GM19035 (cell line): ENCODE data around the gene CEP68.
A peak's percentile ranks its signal among the peaks of the same experiment; 100 is the strongest.
"Not testable (repeated sequence)": the region's sequence is repeated elsewhere in the genome, so short reads cannot be mapped to it uniquely, and the experiment has no call there.

Experiments used
- ATAC-seq: cut with Tn5 transposase; IDR thresholded peaks from one replicate; pipeline ENCODE4 v1.9.1; 2021; ENCODE audit not compliant: unreplicated experiment

CEP68 gene, protein sequence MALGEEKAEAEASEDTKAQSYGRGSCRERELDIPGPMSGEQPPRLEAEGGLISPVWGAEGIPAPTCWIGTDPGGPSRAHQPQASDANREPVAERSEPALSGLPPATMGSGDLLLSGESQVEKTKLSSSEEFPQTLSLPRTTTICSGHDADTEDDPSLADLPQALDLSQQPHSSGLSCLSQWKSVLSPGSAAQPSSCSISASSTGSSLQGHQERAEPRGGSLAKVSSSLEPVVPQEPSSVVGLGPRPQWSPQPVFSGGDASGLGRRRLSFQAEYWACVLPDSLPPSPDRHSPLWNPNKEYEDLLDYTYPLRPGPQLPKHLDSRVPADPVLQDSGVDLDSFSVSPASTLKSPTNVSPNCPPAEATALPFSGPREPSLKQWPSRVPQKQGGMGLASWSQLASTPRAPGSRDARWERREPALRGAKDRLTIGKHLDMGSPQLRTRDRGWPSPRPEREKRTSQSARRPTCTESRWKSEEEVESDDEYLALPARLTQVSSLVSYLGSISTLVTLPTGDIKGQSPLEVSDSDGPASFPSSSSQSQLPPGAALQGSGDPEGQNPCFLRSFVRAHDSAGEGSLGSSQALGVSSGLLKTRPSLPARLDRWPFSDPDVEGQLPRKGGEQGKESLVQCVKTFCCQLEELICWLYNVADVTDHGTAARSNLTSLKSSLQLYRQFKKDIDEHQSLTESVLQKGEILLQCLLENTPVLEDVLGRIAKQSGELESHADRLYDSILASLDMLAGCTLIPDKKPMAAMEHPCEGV

DNA sequence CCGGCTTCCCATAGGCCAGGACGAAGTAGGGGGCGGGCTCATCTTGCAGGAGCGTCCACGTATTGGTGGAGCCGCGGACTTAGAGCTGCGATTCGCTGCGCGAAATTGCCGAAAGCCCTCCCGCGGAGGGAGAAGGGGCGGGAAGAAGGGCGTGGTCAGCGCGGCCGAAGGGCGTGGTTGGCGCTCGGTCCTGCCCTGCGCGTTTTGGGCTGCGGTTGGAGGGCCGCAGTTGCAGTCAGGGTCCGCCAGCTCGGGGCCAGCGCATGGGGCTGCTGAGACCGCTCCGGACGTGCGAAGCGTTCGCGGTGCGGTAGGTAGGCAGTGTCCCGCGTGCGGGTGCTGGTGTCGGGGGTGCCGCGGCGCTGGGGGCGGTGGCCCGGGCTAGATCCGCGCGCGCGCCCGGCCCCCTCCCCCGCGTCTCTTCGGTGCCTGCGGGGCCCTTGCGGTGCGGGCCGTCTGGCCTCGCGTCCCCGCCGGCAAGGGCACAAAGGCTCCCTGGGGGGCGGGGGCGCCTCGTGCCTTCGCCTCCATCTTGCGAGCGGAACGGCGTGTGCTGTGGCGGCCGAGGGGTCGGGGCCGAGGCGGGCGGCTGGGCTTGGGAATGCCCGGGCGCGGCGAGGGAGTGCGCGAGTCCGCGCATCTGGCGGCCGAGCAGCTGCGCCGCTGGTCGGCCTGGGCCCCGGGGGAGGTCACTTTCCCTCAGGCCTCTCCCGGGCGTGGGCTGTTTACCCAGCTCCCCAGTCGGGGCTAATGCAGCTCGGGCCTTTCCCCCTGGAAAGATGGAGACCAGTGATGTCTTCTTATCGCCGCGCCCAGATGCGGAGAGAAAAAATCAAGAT is at the start of gene CEP68:
Gene CEP68 (plus strand): TSS at position 202 of the 839 bp plus-strand sequence. CDS start 13,029 bp downstream, outside the sequence.
- peak; percentile 88 for ATAC-seq

DNA sequence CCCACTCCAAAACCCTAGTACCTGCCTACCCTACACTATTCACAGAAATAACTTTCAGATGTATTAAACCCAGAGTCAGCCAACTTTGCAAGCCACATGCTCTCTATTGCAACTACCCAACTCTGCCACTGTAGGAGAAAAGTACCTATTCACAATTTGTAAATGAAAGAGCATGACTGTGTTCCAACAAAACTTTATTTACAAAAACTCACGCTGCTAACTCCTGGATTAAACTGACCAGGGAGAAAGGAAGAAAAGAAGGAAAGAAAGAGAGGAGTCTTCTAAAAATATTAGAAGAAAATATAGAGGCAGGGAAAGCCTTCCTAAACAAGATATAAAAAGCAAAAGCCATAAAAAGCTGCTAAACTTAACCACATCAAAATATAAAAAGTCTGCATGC is 42.4 kb upstream of the CEP68 start:
- no peak for ATAC-seq

DNA sequence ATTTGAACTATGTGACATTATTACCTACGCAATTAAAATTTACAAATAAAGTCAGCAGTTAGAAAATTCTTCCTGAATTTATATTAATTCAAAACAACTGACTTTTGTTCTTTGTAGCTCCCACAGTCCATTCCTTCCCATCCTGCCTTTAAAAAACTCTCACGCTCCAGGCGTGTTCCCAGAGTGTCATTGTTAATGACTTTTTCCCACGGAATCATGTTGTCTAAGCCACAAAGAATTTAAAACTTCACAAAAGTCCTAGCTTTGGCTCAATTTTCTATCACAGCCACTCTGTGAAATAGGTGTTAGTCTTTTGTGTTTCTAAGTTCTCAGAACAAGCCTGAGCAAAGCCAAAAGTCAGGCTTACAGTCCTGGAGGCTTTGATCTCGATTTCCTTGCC is 40.5 kb upstream of the CEP68 start:
- no peak for ATAC-seq

DNA sequence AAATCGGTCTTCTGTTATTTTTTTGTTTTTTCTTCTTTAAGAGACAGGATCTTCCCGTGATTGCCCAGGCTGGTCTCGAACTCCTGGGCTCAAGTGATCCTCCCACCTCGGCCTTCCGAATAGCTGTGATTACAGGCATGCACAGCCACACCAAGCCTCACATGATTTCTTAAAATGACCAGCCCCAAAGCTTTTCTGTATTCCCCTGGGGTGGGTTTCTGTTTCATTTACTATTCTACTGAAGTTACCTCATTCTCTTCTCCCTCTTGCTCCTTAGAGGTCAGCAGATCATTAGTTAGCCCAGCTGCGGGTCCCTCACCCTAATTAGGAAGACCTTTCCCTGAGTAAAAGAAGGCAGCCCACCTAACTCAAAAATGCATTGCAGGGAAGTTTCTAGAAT is 39.4 kb upstream of the CEP68 start:
- no peak for ATAC-seq

DNA sequence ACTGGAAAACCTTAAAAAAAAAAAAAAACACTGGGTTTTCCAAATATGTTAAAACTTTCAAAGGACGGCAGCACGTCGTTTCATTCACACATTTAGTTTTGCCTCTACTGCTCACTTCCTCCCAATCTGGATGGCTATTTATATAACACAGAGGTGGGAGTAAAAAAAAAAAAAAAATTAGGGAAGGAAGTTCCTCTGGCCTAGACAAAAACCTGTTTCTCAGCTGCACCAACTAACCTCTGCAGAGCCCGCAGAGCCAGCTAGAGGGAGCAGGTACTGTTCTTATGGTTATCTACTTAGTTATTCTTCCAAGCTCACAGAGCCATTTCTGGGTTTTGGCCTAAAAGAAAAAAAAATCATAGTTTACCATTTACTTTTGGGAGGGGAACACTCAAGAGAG is 38.9 kb upstream of the CEP68 start:
- no peak for ATAC-seq

DNA sequence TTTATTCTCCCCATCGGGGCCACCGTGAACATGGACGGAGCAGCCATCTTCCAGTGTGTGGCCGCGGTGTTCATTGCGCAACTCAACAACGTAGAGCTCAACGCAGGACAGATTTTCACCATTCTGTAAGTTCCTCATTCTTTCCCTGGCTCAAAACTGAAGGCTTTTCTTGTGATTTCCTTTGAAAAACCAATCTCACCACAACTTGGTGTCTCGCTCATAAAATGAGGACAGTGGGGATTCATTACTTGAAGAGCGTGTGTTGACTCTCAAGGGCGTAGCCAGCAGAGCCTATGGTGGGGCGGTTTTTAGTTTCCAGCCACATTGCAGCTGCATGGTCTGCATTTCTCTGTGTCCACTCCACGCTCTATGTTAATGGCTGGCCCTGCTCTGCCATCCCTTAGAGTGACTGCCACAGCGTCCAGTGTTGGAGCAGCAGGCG is 38.1 kb upstream of the CEP68 start:
- ATAC-seq: no peak

DNA sequence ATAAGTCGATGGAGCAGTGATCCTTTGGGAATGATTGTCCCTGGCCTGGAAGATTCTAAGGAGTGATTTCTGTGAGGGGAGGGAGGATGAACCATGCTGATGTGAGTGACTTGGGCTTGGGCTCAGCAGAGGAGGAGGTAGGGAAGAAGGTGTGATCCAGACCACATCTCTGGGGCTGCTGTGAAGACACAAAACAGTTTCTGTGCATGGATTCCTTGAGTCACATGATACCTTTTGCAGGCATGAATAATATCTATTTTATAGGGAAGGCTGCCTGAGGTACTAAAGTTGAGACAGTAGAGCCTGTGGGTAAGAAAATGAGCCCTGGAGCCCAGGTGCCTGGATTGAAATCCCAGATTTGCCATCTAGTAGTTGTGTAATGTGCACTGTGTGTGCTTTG is 37.2 kb upstream of the CEP68 start:
- ATAC-seq: no peak

DNA sequence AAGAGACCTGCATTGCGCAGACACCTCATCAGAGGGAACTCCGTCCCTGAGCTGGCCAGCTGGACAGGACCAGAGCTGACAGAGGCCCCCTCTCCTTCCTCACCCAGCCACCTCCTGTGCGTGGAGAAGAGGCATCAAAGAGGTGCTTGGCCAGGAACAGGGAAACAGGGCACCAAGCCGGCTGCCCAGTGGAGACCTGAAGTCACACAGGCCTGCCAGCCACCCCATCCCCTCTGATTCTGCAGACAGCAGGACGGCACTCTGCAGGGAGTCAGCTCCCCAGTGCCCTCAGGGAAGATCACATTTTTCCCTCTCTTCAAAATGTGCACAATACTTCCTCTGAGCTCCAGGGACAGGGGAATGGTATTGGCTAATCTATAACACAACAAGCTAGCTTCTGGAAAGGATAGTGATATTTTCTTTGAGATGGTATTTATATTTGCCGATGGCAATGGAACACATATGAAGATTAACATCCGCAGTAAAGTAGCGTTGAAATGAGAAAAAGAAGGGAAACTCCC is 36.5 kb upstream of the CEP68 start:
- ATAC-seq: no peak

DNA sequence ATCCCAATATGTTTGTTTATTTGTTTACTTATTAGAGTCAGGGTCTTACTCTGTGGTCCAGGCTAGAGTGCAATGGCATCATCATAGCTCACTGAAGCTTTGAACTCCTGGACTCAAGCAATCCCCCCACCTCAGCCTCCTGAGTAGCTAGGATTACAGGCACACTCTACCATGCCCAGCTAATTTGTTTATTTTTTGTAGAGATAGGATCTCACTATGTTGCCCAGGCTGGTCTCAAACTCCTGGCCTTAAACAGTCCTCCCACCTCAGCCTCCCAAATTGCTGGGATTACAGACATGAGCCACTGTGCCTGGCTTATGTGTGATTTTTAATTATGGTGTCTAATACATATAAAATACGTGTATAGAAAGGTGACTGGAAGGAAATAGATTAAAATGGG is 36.0 kb upstream of the CEP68 start:
- not testable (repeated sequence) for ATAC-seq

DNA sequence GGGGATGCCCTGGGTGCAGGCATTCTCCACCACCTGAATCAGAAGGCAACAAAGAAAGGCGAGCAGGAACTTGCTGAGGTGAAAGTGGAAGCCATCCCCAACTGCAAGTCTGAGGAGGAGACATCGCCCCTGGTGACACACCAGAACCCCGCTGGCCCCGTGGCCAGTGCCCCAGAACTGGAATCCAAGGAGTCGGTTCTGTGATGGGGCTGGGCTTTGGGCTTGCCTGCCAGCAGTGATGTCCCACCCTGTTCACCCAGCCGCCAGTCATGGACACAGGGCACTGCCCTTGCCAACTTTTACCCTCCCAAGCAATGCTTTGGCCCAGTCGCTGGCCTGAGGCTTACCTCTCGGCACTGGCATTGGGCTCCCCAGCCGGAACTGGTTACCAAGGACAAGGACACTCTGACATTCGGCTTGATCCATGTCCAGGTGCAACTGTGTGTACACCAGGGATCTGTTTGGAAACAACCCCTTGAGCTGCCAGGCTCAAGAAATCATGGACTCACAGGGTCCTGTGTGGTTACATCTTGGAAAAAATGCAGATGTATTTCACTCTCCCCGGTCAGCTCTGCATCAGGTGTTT is 35.2 kb upstream of the CEP68 start:
- ATAC-seq: no peak

DNA sequence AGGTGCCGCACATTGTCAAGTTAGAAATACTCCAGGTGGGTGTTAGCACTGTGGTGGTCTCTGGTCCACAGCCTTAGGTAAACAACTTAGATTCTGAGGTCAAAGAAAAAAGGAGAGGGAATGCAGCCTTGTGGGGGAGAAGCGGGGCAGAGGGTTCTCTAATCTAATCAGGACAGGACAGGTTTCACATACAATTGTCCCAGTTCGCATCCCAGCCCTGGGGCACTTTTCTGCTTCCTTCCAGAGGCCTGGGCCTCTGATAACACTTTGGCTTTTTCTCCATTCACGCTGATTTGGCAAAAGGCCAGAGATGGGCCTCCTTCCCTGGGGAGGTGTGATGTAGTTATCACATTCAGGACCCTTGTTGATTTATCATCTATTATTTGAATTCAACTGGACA is 34.5 kb upstream of the CEP68 start:
- no peak for ATAC-seq

DNA sequence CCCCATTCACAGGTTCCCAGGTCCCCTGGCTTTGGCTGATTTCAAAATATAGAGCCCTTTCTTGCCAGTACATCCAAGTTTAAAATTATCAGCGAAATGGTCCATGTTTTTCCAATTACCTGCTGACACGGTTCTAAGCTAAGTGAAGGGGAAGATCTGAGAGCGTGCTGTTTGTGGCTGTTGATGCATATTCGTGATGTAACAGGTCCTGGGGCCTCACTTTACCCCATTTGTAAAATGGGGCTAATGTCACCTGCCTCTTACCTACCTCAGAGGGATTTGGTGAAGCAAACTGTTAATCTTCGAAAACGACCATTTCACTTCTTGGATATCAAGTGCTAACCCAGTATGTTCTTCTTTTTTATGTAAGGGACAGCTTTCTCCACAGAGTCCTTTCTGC is 34.0 kb upstream of the CEP68 start:
- ATAC-seq: no peak

DNA sequence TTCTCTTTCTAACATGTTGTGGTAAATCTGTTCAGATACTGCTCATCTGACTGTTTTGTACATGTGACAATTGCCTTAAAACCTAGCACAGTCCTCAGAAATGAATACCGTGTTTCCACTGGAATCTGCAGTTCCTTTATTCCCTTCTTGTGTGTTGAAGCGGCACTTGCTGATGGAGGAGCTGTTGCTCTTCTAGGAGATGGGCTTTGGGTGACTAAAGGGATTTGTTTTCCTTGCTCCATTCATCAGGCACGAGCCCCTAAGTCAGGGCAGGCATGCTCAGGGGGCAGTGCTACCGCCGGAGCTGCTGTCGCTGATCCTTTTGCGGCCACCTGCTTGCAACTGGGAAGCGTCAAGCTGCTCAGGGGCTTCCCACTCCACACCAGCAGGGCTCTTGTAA is 32.5 kb upstream of the CEP68 start:
- ATAC-seq: no peak

DNA sequence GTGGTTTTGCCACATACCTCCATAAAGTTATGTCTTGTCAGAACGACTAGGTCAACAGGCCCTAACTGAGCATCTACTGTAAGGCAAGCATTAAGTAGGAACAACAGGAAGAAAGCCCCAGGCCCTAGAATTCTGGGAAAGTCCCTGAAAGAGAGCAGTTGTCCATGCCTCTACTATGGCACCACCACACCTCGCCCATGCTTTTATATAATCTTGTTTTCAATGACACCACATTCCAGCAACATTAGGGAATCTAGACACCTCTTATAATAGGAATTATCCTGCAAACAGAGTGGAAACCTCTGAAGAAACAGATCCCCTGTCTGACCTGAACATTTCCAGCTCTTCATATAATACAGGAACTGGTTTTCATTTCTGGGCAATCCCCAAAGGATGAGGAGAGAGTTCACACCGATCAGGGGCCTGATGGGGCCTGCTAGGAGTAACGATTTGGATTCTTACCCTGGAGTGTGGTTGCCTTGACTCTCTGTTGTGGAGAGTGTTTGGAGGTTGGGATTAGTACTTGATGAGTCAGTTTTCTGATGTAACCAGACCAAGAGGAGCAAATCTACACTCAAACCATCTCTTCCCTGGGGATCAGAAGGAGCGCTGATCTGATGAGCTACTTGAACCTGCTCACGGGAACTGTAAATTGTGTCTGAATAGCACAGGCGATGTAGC is 31.9 kb upstream of the CEP68 start:
- ATAC-seq: no peak

DNA sequence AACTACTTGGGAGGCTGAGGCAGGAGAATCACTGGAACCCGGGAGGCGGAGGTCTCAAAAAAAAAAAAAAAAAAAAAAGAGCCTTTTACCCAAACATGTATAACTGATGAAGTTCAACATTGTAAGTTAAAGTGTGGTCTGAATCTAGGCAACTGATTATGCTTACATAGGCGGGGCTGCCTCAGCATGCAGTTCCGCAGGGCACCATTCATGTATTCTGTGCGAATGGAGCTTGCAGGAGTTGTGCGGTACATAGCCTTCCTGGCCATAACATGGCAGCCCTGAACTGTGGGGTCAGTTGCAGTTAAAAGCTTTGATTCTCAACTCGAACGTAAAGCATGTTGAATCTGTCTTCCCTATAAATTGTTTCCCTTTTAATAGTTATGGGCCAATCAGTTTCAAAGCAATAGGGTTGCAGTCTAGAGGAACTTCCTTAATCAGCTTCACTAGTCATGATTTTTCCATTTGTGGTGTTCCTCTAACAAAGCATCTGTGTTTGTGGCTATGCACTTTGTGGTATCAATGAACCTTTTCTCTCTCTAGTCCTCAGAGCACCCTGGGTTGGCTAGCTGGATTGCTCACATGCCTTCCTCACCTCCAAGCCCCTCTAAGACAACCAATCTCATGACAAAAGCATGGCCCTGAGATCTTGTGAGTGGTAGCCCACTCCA is 30.6 kb upstream of the CEP68 start:
- no peak for ATAC-seq

DNA sequence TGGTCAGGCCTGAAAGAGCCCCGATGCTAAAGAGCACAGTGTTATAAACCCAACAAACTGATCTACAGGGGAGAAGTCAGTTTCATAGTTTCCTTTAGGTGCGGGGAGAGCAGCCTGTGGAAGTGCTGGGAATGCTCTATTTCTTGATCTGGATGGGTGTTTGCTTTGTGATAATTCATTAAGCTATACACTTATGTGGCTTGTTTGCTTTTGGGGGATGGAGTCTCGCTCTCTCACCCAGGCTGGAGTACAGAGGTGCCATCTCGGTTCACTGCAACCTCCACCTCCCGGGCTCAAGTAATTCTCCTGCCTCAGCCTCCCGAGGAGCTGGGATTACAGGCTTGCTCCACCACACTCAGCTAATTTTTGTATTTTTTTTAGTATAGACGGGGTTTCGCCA is 30.1 kb upstream of the CEP68 start:
- ATAC-seq: no peak

DNA sequence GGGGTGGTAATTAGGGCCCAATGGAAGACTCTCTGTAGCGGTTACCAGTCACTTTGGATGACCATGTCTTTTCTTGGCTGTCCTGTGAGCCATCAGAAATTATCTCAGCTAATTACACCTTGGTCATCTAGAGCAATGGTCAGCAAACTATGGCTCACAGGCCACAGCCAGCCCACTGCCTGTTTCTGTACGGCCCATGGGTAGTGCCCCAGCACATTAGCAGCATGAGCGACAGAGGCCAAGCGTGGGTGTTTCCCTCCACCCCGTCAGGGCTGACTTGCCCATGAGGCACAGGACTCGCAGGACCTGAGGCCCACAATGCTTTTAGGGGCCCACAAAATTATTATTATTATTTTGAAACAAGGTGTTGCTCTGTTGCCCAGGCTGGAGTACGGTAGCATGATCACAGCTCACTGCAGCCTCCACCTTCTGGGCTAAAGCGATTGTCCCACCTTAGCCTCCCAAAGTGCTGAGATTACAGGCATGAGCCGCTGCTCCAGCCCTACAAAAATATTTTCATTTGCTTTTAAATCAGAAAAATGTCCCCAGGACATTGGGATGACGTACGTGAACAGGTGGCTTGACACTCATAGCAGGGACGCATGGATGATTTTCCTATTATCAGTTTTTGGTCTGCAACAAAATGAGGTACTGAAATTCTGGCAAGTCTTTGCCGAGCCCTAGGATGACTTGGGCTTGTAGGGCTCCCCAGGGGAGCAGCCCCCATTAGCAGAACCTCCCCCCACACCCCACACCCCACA is 29.3 kb upstream of the CEP68 start:
- no peak for ATAC-seq

DNA sequence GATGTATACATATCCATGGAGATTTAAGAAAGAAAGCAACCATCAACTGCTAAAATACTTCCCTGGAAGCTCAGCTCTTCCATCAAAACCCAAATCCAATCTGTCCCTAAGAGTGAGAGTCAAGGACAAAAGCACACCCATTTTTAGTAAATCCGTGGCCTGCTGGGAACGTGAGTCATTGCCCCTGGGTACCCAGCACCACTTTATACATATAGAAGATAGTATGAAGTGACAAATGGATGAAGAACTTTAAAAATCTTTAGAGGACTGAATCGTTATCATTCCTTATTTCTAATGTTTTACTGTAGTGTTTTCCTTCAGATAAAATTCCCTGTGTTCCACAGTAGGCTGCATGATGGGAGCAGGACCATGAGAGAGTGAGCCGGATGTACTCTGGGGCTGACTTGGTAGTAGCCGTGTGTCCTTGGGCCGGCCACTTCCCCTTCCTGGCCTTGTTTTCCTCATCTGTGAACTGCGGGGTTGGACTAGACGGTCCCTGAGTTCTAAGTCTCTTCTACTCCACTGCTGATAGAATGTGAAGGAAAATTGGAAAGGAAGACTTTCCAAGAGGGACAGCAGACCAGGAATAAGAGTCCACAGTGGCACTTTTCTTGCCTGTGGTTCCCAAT is 28.5 kb upstream of the CEP68 start:
- no peak for ATAC-seq
